Left lung (tissue), 10 donors: ENCODE results near the gene AKAP12. TPM values are rescaled to one million over a fixed set of nuclear protein-coding genes. Genes with fewer than 3 reads are reported as not detected.
A peak's percentile ranks its signal among the peaks of the same experiment; 100 is the strongest.

Experiments
- ATAC-seq: fragments of 200-7000 bp; cut with Tn5 transposase; one replicate; pipeline ENCODE4 v1.9.1; 2020; ENCODE audit warnings: moderate library complexity
- DNase-seq, 4 donors: peaks; one replicate each; pipeline ENCODE4 v3.0.0-alpha.2; 2013 to 2020
- H3K27ac ChIP-seq, 2 donors: fragments of 200-600 bp; sonication (generic) in 1 of 2; one replicate each; pipeline versions ENCODE4 v1.5.0 to v1.8.0; 2020 to 2021
- H3K27me3 ChIP-seq, 2 donors: fragments of 200-600 bp; sonication (generic) in 1 of 2; one replicate each; pipeline versions ENCODE4 v1.5.0 to v1.8.0; 2020 to 2021
- H3K36me3 ChIP-seq, 2 donors: fragments of 200-600 bp; sonication (generic) in 1 of 2; one replicate each; pipeline versions ENCODE4 v1.5.0 to v1.8.0; 2020 to 2021
- H3K4me1 ChIP-seq, 2 donors: fragments of 200-600 bp; one replicate each; pipeline ENCODE4 v1.8.0; 2021
- H3K4me3 ChIP-seq, 2 donors: fragments of 200-600 bp; sonication (generic) in 1 of 2; one replicate each; pipeline versions ENCODE4 v1.5.0 to v1.8.0; 2020 to 2021; ENCODE audit warnings: mild to moderate bottlenecking in 1 of 2
- H3K9me3 ChIP-seq, 2 donors: fragments of 200-600 bp; sonication (generic) in 1 of 2; one replicate each; pipeline versions ENCODE4 v1.5.0 to v1.8.0; 2020 to 2021
- intact Hi-C, 2 donors: fragments of 100-400 bp; cut with DNase I; formaldehyde crosslinking; loops; one replicate each; pipeline versions ENCODE4 v1.11.2 to v1.14.2; 2022
- polyA plus RNA-seq, 6 donors: library from polyadenylated mRNA; unstranded; fragments of 120-200 nt; gene quantifications; one replicate each; pipeline ENCODE4 v1.2.1, GENCODE V29; 2013; ENCODE audit not compliant: insufficient read length in 6 of 6
- total RNA-seq, 2 donors: library from RNA; stranded (reverse); fragmentation: NEBNext Ultra II Directional; extraction: Animal tissue kit (Norgen Biotek cat#: 25700); gene quantifications; one replicate each; pipeline ENCODE4 v1.2.1, GENCODE V29; 2021
- TF ChIP-seq, protein P1 (sequence below), 2 donors: fragments of 200-600 bp; sonication (generic) in 1 of 2; IDR thresholded peaks; one replicate each; pipeline versions ENCODE4 v1.5.0 to v1.8.0; 2021; ENCODE audit warnings: antibody characterized with exemption in 2 of 2
- donor health status: DM: no; HTN: yes; CAD: no.
- donor health status: DM: no; HTN: no; CAD: no.

The AKAP12 gene
- total and polyA plus RNA-seq, 8 donors: 28.9 to 125 (median 98.7) TPM

DNA sequence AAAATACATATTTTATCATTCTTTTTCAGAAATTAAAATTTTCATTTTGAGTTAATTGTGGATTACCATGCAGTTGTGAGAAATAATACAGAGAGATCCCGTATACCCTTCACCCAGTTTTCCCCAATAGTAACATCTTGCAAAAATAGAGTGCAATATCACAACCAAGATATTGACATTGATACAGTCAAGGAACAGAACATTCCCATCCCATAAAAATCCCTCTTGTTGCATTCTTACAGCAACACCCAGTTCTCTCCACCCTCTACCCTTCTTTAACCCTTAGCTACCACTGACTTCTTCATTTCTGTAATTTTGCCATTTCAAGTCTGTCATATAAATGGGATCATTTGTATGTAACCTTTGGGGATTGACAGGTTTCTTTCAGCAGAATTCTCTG lies 6.9 kb upstream of the AKAP12 start:
- Histone ChIP-seq H3K27me3 (no peaks in the 10 kb centered on the region), H3K27ac (no peak overlapping the region), H3K9me3 (no peaks in the 10 kb centered on the region), H3K4me3 (no peak overlapping the region), H3K36me3 (no peaks in the 10 kb centered on the region), H3K4me1 (no peaks in the 10 kb centered on the region)
- DNase-seq (no peak), ATAC-seq (no peak)
- intact Hi-C loops: no loop called here
- TF ChIP-seq, protein P1, sequence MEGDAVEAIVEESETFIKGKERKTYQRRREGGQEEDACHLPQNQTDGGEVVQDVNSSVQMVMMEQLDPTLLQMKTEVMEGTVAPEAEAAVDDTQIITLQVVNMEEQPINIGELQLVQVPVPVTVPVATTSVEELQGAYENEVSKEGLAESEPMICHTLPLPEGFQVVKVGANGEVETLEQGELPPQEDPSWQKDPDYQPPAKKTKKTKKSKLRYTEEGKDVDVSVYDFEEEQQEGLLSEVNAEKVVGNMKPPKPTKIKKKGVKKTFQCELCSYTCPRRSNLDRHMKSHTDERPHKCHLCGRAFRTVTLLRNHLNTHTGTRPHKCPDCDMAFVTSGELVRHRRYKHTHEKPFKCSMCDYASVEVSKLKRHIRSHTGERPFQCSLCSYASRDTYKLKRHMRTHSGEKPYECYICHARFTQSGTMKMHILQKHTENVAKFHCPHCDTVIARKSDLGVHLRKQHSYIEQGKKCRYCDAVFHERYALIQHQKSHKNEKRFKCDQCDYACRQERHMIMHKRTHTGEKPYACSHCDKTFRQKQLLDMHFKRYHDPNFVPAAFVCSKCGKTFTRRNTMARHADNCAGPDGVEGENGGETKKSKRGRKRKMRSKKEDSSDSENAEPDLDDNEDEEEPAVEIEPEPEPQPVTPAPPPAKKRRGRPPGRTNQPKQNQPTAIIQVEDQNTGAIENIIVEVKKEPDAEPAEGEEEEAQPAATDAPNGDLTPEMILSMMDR (IDR thresholded peaks at IDR 0.05): no peak

- peaks cover 0 to 2% of the 10 kb centered on the region in 2 donors for H3K27me3 ChIP-seq
- no peaks in the 10 kb centered on the region for H3K36me3 ChIP-seq
- H3K4me1 ChIP-seq: no peaks in the 10 kb centered on the region
- TF ChIP-seq, protein P1 (IDR thresholded peaks at IDR 0.05): no peak
- no peak overlapping the region for H3K27ac ChIP-seq
- H3K9me3 ChIP-seq: no peaks in the 10 kb centered on the region
- intact Hi-C loops: no loop called here
- H3K4me3 ChIP-seq: no peak overlapping the region
- DNase-seq: no peak
- no peak for ATAC-seq
These were observed 6.0 kb upstream of the AKAP12 start for GRCh38 chr6:151233731-151234130.

- Histone ChIP-seq H3K27me3 (peaks cover 0 to 33% of the 10 kb centered on the region in 2 donors), H3K9me3 (no peaks in the 10 kb centered on the region), H3K27ac (no peak overlapping the region), H3K4me3 (no peak overlapping the region), H3K36me3 (no peaks in the 10 kb centered on the region), H3K4me1 (peaks cover 0 to 15% of the 10 kb centered on the region in 2 donors)
- TF ChIP-seq, protein P1 (IDR thresholded peaks at IDR 0.05): no peak
- no peak for DNase-seq
- ATAC-seq: no peak
- intact Hi-C loops: no loop called here
These were observed 2.9 kb upstream of the AKAP12 start for GRCh38 chr6:151236668-151237401.

DNA sequence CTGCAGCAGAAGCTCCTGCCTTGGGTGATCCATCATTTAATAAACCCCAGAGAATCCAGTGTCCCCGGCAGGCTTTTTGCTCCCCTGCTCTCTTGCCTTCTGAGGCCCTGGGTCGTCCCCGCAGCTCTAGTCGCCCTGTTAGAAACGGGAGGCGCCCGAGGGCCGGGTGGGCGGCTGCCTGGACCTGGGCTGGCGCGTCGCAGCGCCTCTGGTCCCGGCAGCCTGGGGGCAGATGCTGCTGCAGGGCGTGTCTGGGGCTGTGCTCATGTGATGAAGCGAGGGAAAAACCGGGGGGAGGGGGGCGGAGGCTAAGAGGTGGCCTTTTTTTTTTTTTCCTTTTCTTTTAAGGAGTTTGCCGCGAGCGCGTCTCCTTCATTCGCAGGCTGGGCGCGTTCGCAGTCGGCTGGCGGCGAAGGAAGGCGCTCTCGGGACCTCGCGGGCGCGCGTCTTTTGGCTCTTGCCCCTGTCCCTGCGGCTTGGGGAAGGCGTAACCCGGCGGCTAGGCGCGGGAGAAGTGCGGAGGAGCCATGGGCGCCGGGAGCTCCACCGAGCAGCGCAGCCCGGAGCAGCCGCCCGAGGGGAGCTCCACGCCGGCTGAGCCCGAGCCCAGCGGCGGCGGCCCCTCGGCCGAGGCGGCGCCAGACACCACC lies 394 bp downstream of the AKAP12 start:
- TF ChIP-seq, protein P1 (IDR thresholded peaks at IDR 0.05): no peak
- H3K27me3 ChIP-seq: peaks cover 0 to 51% of the 10 kb centered on the region in 2 donors
- peak; percentile 76 for ATAC-seq
- DNase-seq: peak; percentile 59 to 91 (median 80)
- peak overlapping the region; percentile 50 to 60 for H3K4me3 ChIP-seq
- no peaks in the 10 kb centered on the region for H3K36me3 ChIP-seq
- H3K9me3 ChIP-seq: no peaks in the 10 kb centered on the region
- peaks cover 0 to 15% of the 10 kb centered on the region in 2 donors for H3K4me1 ChIP-seq
- intact Hi-C loops: no loop called here
- H3K27ac ChIP-seq: peak overlapping the region; percentile 43 to 78
